Effector memory CD4-positive, alpha-beta T cell (primary cell): ENCODE results near the gene ZNF518B.
A peak's percentile ranks its signal among the peaks of the same experiment; 100 is the strongest.

Experiments used
- DNase-seq, 3 donors: peaks; one replicate each; pipeline ENCODE4 v3.0.0-alpha.2; 2020
- H3K27ac ChIP-seq: 2 replicates; pipeline ENCODE4 v1.7.0; 2013; ENCODE audit warnings: mild to moderate bottlenecking, low read length, moderate library complexity; ENCODE audit not compliant: insufficient read depth, poor library complexity, severe bottlenecking
- H3K27me3 ChIP-seq: replicated peaks from 2 replicates; pipeline ENCODE4 v1.7.0; 2013; ENCODE audit warnings: mild to moderate bottlenecking, low read length; ENCODE audit not compliant: insufficient read depth, control insufficient read depth, poor library complexity, severe bottlenecking
- H3K36me3 ChIP-seq: 2 replicates; pipeline ENCODE4 v1.7.0; 2013; ENCODE audit warnings: mild to moderate bottlenecking, low read length, moderate library complexity; ENCODE audit not compliant: control insufficient read depth, insufficient read depth
- H3K4me1 ChIP-seq: 2 replicates; pipeline ENCODE4 v1.7.0; 2013; ENCODE audit warnings: low read length, mild to moderate bottlenecking; ENCODE audit not compliant: control insufficient read depth, insufficient read depth, poor library complexity, severe bottlenecking
- H3K4me3 ChIP-seq: 2 replicates; pipeline ENCODE4 v1.7.0; 2013; ENCODE audit warnings: low read length, low read depth, mild to moderate bottlenecking; ENCODE audit not compliant: insufficient read depth, poor library complexity, severe bottlenecking
- H3K9me3 ChIP-seq: 2 replicates; pipeline ENCODE4 v1.7.0; 2013; ENCODE audit warnings: mild to moderate bottlenecking, low read length, moderate library complexity; ENCODE audit not compliant: control insufficient read depth

The ZNF518B gene

DNA sequence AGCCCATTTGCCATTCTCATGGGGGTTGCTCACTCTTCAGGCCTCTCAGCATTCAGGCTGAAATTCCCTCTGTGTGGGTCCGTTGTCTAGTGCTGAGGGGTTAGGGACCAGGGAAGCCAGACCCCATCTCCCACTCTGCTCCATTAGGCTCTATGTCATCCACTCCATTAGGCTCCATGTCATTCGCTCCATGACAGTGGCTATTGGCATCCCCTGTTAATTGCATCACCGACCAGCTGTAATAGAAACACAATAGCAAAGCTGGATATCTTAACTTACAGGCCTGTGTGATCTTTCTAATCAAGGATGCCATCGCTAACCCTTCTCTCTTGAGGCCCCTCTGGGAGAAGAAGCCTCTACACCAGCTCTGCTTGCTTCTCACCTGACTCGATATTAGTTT lies 25.7 kb upstream of the ZNF518B start:
- Histone ChIP-seq H3K27me3 (peaks cover 3% of the 10 kb centered on the region), H3K4me3 (no peak overlapping the region), H3K27ac (no peak overlapping the region), H3K9me3 (no peaks in the 10 kb centered on the region), H3K4me1 (no peaks in the 10 kb centered on the region), H3K36me3 (no peaks in the 10 kb centered on the region)
- DNase-seq = no peak

GRCh38 chr4:10480616-10481015 lies 23.4 kb upstream of the ZNF518B start:
- Histone ChIP-seq H3K4me1 (no peaks in the 10 kb centered on the region), H3K36me3 (no peaks in the 10 kb centered on the region), H3K4me3 (no peak overlapping the region), H3K9me3 (no peaks in the 10 kb centered on the region), H3K27me3 (peaks cover 4% of the 10 kb centered on the region), H3K27ac (no peak overlapping the region)
- DNase-seq = no peak

DNA sequence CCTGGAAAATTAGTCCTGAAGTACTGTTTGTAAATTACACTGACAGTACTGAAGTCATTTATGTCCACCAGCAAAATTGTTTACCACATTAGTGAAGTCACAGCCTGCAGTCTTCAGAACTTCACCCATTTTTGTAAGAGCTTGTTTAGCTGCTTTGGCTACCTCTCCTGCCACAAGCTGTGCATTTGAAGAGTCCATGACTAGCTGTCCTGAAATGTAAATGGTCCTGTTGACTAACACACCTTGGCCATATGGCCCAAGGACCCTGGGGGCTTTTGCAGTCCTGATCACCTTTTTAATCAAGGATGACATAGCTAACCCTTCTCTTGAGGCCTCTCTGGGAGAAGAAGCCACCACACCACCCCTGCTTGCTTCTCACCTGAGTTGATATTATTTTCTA lies 21.4 kb upstream of the ZNF518B start:
- Histone ChIP-seq H3K4me3 (no peak overlapping the region), H3K9me3 (no peaks in the 10 kb centered on the region), H3K4me1 (no peaks in the 10 kb centered on the region), H3K27ac (no peak overlapping the region), H3K36me3 (no peaks in the 10 kb centered on the region), H3K27me3 (peaks cover 4% of the 10 kb centered on the region)
- no peak for DNase-seq

DNA sequence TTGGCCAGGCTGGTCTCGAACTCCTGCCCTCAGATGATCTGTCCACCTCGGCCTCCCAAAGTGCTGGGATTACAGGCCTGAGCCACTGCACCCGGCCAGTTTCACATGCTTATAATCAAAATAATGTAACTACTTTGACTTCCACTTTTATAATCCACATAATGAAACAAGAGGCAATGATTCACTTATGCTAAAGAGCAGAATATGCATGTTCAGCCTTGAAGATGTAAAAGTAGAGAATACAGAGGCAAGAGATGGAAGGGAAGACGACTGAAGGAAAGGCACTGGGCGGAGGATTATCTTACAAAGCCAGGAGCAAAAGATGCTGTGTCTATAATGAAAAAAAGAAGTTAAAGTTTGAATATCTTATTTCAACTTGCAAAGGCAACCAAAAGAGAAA lies 13.3 kb upstream of the ZNF518B start:
- Histone ChIP-seq H3K27ac (no peak overlapping the region), H3K4me1 (no peaks in the 10 kb centered on the region), H3K36me3 (no peaks in the 10 kb centered on the region), H3K9me3 (no peaks in the 10 kb centered on the region), H3K4me3 (no peak overlapping the region), H3K27me3 (no peaks in the 10 kb centered on the region)
- no peak for DNase-seq

DNA sequence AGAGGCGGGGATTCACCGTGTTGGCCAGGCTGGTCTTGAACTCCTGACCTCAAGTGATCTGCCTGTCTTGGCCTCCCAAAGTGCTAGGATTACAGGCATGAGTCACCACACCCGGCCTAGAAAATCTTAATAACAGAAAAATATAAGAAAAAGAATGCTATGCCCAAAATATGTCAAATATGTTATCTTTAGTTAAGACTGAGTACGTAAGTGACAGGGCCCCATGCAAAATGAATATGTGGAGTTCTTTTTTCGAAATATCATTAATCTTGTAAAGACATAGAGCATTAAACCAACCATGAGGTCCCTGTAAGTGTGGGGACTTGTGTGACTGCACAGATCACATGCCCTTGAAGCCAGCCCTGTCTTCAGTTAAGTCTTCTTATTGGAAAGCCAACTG lies 8.9 kb upstream of the ZNF518B start:
- H3K4me3 ChIP-seq = no peak overlapping the region
- peaks cover 3% of the 10 kb centered on the region for H3K27me3 ChIP-seq
- no peaks in the 10 kb centered on the region for H3K36me3 ChIP-seq
- H3K27ac ChIP-seq = no peak overlapping the region
- H3K9me3 ChIP-seq = no peaks in the 10 kb centered on the region
- DNase-seq = no peak
- H3K4me1 ChIP-seq = no peaks in the 10 kb centered on the region

DNA sequence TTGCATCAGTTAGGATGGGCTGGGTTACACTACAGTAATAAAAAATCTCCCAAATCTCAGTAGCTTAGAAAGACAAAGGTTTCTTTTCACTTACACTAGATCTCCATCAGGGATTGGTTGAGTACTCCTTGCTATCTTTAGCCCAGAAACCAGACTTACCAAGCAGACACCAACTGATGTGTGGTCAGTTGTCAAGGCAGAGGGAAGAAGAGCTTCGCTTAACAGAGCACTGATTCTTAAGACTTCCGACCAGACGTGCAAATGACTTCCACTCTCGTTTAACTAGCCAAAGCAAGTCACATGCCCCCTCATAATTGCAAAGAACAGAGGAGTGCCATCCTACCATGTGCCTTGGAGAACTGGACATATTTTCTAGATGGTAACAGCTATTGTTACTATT lies 5.7 kb upstream of the ZNF518B start:
- Histone ChIP-seq H3K27me3 (peaks cover 3% of the 10 kb centered on the region), H3K27ac (no peak overlapping the region), H3K36me3 (no peaks in the 10 kb centered on the region), H3K9me3 (no peaks in the 10 kb centered on the region), H3K4me1 (peaks cover 4% of the 10 kb centered on the region), H3K4me3 (no peak overlapping the region)
- DNase-seq = no peak

DNA sequence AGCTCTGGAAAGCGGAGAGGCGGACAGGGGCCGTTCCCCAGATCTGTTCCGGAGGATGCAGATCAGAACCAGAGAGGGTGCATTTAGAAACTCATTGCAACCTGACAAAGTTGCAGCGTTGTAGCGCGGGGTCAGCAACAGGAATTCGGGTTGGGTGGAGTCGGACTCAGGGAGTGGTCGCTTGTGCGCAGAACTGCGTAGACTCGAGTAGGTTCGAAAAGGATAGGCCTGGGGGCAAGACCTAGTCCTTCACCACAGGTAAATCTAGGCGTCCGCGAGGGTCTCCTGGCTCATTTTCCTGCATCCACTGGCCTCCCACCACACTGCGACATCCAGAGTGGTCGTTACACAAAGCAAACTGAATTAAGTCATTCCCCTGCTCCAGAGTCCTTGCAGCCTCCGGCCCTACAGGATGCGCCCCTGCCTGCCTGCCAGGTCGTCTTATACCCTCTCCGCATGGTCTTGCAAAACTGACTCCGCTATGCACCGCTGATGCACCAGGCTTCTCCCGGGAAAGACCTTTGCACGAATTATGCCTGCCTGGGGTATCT lies 4.7 kb upstream of the ZNF518B start:
- peaks cover 4% of the 10 kb centered on the region for H3K4me1 ChIP-seq
- no peak for DNase-seq
- no peaks in the 10 kb centered on the region for H3K36me3 ChIP-seq
- H3K4me3 ChIP-seq = peak overlapping the region; percentile 36
- no peaks in the 10 kb centered on the region for H3K9me3 ChIP-seq
- H3K27ac ChIP-seq = no peak overlapping the region
- H3K27me3 ChIP-seq = peaks cover 3% of the 10 kb centered on the region

GRCh38 chr4:10461091-10461849 lies 4.0 kb upstream of the ZNF518B start:
- no peaks in the 10 kb centered on the region for H3K36me3 ChIP-seq
- H3K9me3 ChIP-seq = no peaks in the 10 kb centered on the region
- peak overlapping the region; percentile 36 for H3K4me3 ChIP-seq
- H3K27ac ChIP-seq = no peak overlapping the region
- peaks cover 4% of the 10 kb centered on the region for H3K4me1 ChIP-seq
- H3K27me3 ChIP-seq = peaks cover 3% of the 10 kb centered on the region
- peak; percentile 52 to 63 (median 54) for DNase-seq

DNA sequence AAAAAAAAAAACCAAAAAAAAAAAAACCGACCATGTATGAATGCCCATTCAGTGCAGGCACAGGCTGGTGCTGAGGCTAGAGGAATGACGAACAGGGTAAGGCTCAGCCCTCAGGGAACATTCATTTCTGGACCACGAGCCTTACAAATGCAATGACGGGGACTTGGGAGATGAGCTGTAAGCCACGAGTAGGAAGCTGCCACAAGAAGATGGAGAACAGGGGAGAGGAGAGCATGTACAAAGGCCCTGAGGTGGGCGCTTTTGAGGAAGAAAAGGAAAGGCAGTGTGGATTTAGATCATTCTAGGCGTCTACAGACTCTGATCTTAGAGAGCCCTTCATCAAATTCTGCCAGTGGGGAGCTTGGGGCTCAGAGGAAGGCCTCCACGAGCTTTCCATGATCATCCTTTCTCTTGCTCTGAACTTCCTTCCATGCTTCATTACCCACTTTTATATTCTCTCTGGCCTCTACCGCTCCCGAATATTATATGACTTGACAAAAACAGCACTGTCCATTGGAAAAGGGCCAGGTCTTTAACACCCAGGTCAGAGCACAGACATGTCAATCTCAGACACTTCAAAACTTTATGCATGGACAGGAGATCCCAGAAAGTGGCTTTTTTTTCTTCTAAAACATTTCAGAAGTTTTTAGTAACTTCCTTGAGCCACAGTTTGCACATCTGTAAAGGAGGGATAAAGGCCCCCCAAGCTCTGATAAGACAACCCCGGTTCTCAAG lies 3.3 kb upstream of the ZNF518B start:
- peaks cover 4% of the 10 kb centered on the region for H3K4me1 ChIP-seq
- no peak overlapping the region for H3K27ac ChIP-seq
- peaks cover 3% of the 10 kb centered on the region for H3K27me3 ChIP-seq
- no peaks in the 10 kb centered on the region for H3K9me3 ChIP-seq
- H3K4me3 ChIP-seq = peak overlapping the region; percentile 9
- no peaks in the 10 kb centered on the region for H3K36me3 ChIP-seq
- no peak for DNase-seq

GRCh38 chr4:10459305-10459704 lies 2.1 kb upstream of the ZNF518B start:
- Histone ChIP-seq H3K4me1 (peaks cover 4% of the 10 kb centered on the region), H3K27ac (no peak overlapping the region), H3K27me3 (peaks cover 3% of the 10 kb centered on the region), H3K36me3 (peaks cover 3% of the 10 kb centered on the region), H3K9me3 (no peaks in the 10 kb centered on the region), H3K4me3 (no peak overlapping the region)
- no peak for DNase-seq
